GM13977 (cell line): Measurements from ENCODE around the gene DTX1.

ENCODE experiments used
- DNase-seq: peaks from one replicate; pipeline ENCODE4 v3.0.0; 2012; ENCODE audit warnings: low spot score
- in situ Hi-C: fragments of 300-500 bp; cut with MboI; formaldehyde crosslinking; loops from one replicate; pipeline ENCODE4 v1.12.0; 2022; ENCODE audit warnings: low sequenced_read_pairs, low pct_unique_long_range_greater_than_20kb, mixed read lengths, inconsistent platforms; ENCODE audit not compliant: unreplicated experiment
- TF ChIP-seq, protein P1 (sequence below): IDR thresholded peaks from 2 replicates; pipeline ENCODE4 v1.5.1; 2012; ENCODE audit warnings: mild to moderate bottlenecking, control low read depth; ENCODE audit not compliant: insufficient read depth; ENCODE audit errors: extremely low read depth, missing control alignments

DTX1 gene

DNA sequence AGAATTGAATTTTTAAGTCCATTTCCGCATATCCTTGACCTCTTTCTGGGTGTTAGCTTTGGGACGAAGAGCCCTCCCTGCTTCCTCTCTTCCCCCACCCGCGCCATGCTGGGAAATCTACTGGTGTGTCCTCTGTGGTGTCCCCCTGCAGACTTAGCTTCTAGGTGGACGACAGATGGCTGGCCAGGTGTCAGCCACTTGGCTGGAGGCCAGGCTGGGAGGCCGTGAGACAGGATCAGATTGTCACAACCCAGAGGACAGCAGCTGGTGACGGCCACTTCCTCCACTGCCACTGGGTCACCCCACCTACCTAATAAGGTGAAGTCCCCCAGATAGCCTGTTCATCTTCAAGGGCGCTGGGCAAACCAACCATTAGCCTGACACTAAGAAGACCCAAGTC, 13.3 kb upstream of the DTX1 start:
- TF ChIP-seq, protein P1, sequence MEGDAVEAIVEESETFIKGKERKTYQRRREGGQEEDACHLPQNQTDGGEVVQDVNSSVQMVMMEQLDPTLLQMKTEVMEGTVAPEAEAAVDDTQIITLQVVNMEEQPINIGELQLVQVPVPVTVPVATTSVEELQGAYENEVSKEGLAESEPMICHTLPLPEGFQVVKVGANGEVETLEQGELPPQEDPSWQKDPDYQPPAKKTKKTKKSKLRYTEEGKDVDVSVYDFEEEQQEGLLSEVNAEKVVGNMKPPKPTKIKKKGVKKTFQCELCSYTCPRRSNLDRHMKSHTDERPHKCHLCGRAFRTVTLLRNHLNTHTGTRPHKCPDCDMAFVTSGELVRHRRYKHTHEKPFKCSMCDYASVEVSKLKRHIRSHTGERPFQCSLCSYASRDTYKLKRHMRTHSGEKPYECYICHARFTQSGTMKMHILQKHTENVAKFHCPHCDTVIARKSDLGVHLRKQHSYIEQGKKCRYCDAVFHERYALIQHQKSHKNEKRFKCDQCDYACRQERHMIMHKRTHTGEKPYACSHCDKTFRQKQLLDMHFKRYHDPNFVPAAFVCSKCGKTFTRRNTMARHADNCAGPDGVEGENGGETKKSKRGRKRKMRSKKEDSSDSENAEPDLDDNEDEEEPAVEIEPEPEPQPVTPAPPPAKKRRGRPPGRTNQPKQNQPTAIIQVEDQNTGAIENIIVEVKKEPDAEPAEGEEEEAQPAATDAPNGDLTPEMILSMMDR: no peak
- in situ Hi-C loops: no loop called here
- no peak for DNase-seq

DNA sequence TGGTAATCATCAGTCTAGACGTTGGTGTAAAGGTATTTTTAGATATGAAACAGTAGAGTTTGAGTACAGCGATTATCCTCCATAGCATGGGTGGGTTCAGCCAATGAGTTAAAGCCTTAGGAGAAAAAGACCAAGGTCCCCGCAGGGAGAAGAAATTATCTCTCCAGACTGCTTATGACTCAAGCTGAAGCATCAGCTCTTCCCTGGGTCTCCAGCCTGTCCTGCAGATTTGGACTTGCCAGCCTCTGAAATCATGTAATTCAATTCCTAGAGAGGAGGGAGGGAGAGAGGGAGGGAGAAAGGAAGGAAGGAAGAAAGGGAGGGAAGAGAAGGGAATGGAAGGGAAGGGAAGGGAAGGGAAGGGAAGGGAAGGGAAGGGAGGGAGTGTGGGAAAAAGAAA, 12.0 kb upstream of the DTX1 start:
- in situ Hi-C loops: no loop called here
- TF ChIP-seq, protein P1: no peak
- no peak for DNase-seq

DNA sequence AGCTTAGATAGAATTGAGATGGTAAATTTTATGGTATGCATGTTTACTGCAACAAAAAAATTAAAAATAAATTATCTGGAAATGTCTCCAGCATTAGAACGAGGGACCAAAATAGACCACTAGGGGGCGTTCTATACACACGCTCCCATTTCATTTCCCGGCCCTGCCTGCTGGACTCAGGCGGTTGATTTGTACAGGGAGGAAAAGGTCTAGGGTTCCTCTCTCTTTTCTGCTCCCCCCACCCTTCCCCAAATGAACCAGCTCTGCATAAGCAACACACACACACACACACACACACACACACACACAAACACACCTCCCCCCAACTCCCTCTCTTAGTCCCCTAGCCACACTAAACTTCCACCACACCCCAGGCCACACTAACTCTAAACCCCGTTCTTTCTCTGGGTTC, 7.8 kb upstream of the DTX1 start:
- peak; percentile 77 for DNase-seq
- in situ Hi-C loops: loop anchor here (5.0 kb wide), 1 partner anchor 134 kb away; no protein-coding TSS in a partner anchor
- TF ChIP-seq, protein P1: peak; percentile 73

DNA sequence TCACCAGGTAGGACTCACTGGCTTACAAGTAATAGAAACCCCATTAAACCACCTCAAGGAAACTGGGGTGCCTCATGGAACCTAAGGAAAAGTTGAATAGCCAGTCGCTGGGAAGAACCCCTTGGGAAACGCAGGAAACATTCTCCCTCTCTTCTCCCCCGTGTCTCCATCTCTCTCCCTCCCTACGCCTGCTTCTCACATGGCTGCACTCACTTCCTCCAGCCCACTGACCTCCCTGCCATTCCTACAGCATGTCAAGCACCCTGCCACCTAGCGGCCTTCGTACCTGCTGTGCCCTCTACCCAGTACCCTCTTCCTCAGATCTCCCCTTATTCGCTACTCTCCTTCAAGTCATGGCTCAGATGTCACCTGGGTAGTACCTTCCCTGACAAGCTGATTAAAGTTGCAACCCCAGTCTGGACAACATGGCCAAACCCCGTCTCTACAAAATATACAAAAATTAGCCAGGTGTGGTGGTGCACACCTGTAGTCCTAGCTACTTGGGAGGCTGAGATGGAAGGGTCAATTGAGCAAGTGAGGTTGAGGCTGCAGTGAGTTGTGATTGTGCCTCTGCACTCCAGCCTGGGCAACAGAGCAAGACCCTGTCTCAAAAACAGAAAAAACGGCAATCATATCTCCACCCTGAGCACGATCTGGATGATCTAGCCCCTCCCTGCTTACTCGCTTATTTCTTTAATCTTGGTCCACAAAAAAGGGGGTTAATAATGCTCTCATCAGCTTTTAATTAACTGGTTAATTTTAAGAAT, 6.4 kb upstream of the DTX1 start:
- DNase-seq: peak; percentile 52
- TF ChIP-seq, protein P1: peak; percentile 64
- in situ Hi-C loops: loop anchor here (5.0 kb wide), 2 partner anchors 47 to 132 kb away; no protein-coding TSS in a partner anchor

DNA sequence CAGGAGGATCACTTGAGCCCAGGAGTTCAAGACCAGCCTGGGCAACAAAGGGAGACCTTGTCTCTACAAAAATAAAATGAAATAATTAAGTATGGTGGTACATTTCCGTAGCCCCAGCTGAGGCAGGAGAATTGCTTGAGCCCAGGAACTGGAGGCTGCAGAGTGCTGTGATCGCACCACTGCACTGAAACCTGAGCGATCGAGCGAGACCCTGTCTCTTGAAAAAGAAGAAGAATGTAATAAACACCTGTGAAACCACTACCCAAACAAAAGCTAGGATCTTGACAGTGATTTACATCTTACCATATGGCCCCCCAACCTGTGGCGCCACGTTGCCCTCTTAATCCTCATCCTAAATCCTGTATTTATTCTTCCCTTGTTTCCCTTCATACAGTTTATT, 5.7 kb upstream of the DTX1 start:
- in situ Hi-C loops: loop anchor here (5.0 kb wide), 1 partner anchor 47 kb away; no protein-coding TSS in a partner anchor
- peak; percentile 28 for DNase-seq

DNA sequence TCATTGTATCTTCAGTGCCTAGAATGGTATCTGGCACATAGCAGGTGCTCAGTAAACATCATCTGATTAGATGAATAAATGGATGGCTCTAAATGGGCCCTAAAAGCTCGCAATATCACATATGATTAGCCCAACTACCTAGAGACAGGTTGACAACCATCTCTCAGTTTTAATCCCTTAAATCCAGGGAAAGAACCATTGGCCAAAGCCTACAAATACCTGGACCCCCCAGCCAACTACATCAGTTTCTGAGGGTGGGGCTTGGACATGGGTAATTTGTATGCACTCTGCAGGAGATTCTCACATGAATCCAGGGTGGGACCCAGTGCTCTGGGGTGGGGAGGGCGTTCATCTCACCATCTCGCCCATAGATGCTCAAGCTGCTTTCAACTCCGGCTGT, 4.8 kb upstream of the DTX1 start:
- in situ Hi-C loops: loop anchor here (5.0 kb wide), 1 partner anchor 46 kb away; no protein-coding TSS in a partner anchor
- TF ChIP-seq, protein P1: no peak

More for the DNA sequence above, 5.7 kb upstream of the DTX1 start:
- TF ChIP-seq, protein P1: no peak

More for the DNA sequence above, 4.8 kb upstream of the DTX1 start:
- DNase-seq: no peak
